Left cardiac atrium (tissue), 4 donors: ENCODE data around the gene CARS1. TPM values are rescaled to one million over a fixed set of nuclear protein-coding genes. Genes with fewer than 3 reads are reported as not detected.

Source experiments
- ATAC-seq, 2 donors: fragments of 200-7000 bp; cut with Tn5 transposase; one replicate each; pipeline ENCODE4 v1.9.1; 2020; ENCODE audit warnings: mild to moderate bottlenecking in 2 of 2, moderate library complexity in 2 of 2
- DNase-seq: peaks from one replicate; pipeline ENCODE4 v3.0.0-alpha.2; 2020
- intact Hi-C, 2 donors: fragments of 100-400 bp; cut with DNase I; formaldehyde crosslinking; loops; one replicate each; pipeline versions ENCODE4 v1.14.1 to v1.15.1; 2022 to 2023
- long read RNA-seq: library from polyadenylated mRNA; unstranded; transcript quantifications from one replicate; pipeline ENCODE4 v2.0.0, GENCODE V29; 2021
- total RNA-seq, 2 donors: library from RNA; stranded (reverse); fragmentation: NEBNext Ultra II Directional; extraction: Animal tissue kit (Norgen Biotek cat#: 25700); gene quantifications; one replicate each; pipeline ENCODE4 v1.2.1, GENCODE V29; 2021
- donor health status: DM: no; HTN: yes; CAD: no.
- donor health status: DM: no; HTN: yes; CAD: no; lungs with severe emphysema.
- donor health status: DM: yes; HTN: yes; CAD: no.
- donor health status: Dilated cardiomyopathy.

Gene CARS1
- 10 to 100 TPM; 16.8 to 28.7 TPM for total RNA-seq
- long read RNA-seq, transcript CARS-203 (22 exons, 2,685 nt), result major isoform, 11 of 46 reads
- long read RNA-seq, transcript CARS-201 (22 exons, 2,491 nt), result minor isoform, 6 of 46 reads
- long read RNA-seq, partial matches to known transcripts, result 16 of 46 reads
- long read RNA-seq, other reads (novel, unspliced or antisense), result 11 of 46 reads

- DNase-seq, result peak; percentile 98
- intact Hi-C loops, result no loop called here
- ATAC-seq, result peak; percentile 99
Measured at GRCh38 chr11:3057069-3057963, at the start of gene CARS1. CARS1 (minus strand) TSS chr11:3057423; CDS start chr11:3057367, 56 bp downstream.

DNA sequence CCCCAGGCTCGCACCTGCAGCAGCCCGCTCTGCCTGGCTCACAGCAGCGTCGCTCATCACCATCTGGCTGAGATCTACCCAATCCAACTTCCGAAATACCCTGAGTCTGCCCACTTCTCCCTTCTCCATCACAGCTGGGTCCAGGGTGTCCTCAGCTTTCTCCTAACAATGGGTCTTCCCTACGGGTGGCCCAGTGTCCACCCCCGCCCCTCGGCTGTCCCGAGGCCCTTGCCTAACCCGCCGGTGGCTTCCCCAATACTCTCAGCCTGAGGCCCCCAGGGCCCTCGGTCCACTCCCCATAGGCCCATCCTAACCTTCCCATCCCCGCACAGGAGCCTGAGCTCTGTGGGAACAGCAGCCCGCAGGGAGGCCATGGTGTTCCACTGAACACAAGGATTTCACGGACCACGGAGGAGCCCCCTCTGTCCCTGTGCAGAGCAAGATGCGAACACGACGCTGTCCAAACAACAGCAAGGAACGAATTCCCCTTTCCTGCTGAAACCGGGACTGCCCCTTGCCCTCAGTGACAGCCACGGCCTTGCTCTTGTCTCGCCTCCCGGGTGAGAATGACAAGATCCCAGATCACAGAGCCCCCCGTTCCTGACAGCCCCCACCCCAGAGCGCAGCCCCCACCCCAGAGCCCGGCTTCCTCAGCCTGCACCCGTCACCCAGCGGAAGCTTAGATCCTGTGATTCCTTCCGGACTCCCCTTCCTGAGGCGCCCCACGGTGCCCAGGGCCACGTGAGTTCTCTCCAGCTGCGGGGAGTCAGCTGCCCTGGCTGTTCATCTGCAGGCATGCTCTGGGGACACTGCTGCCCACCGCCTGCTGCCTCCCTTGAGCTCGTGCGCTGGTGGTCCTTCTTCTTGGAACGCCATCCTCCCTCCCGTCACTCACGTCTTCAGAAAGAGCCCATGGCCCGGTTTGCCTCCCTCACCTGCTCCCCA, 48.8 kb upstream of the CARS1 start:
- DNase-seq, result no peak
- no peak for ATAC-seq
- intact Hi-C loops, result no loop called here

- intact Hi-C loops, result no loop called here
- DNase-seq (no peak), ATAC-seq (no peak)
Measured at GRCh38 chr11:3104961-3105790, 48.0 kb upstream of the CARS1 start.

- no peak for DNase-seq
- intact Hi-C loops, result no loop called here
- no peak for ATAC-seq
Measured at GRCh38 chr11:3104051-3104714, 47.0 kb upstream of the CARS1 start.

DNA sequence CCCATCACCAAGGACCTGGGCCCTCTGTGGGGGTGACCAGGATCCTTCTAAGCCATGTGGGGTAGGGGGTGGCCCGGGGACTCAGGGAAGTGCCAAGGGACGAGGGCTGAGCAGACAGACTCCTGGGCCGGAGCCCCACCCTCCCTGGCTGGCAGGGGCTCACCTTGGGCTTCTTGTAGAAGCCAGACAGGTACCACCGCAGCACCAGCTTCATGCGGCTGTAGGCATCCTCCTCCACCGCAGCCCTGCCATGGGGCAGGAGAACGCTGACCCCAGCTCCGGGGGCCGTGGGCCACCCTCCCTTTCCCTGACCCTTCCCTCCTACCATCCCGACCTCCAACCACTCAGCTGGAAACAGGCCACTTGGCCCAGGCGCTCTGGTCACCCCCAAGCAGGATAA, 45.9 kb upstream of the CARS1 start:
- ATAC-seq (no peak), DNase-seq (no peak)
- intact Hi-C loops, result no loop called here

DNA sequence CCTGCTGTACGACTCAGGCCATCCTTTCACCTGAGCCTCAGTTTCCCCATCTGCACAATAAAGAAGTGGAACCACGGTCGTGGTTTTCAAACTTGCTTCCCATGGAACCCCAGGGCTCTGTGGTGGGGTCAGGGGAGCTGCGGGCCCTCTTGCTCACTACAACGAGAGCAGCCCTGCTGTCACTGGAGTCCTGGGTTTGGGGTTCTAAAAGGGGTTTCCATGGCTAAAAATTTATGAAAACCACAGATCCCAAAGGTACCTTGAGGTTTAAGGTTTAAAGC, 45.4 kb upstream of the CARS1 start:
- no peak for ATAC-seq
- no peak for DNase-seq
- intact Hi-C loops, result no loop called here

- intact Hi-C loops, result no loop called here
- ATAC-seq (no peak), DNase-seq (no peak)
Measured at GRCh38 chr11:3101921-3102640, 44.9 kb upstream of the CARS1 start.

- intact Hi-C loops, result no loop called here
- DNase-seq (no peak), ATAC-seq (no peak)
Measured at GRCh38 chr11:3099178-3099577, 42.0 kb upstream of the CARS1 start.

DNA sequence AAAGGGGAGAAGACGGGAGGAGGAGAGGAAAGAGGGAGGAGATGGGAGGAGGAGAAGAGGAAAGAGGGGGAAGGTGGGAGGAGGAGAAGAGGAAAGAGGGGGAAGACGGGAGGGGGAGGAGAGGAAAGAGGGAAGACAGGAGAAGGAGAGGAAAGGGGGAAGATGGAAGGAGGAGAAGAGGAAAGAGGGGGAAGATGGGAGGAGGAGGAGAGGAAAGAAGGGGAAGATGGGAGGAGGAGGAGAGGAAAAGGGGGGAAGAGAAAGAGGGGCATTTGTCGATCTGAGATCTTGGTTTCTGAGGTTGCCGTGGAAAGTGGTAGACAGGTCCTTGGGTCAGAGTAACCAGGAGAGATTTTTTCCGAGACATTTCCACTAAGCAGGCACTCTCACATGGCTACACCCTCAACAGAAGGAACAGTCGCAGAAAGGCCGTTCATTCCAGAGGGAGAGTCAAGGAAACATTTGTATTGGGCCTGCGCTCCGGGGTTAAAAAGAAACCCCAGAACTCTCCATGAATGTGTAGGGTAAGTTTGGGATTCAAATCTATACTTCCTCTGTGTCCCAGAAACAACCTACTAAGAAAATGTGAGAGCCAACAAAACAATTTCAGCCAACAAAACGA, 39.8 kb upstream of the CARS1 start:
- ATAC-seq (no peak), DNase-seq (no peak)
- intact Hi-C loops, result no loop called here

DNA sequence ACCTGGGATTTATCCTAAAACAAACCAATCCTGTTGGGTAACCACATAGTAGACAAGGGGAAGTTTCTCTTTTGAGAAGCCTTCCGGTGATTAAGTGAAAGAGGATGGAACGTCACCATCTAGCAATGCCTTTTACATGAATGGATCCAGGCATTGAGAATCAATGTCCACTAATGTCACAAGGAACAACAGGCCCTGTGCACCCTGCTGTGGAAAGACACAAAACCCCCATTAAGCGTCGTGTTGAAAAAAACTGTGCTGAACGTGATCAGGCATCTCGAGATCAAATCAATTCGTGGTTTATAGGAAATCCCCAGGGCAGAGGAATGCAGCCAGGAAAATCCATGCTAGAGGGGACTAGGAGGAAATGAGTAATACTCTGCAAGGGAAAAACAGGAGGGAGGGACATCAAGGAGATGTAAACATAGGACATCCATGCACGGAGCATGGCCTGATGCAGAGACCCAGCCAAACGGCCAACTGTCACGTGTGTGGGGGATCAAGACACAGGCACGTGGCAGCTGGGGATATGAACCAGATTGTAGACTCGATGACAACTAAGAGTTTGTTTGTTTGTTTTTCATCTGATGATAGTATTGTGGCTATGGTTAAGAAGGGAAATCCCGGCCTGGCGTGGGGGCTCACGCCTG, 38.6 kb upstream of the CARS1 start:
- intact Hi-C loops, result no loop called here
- ATAC-seq (peak; percentile 27 to 50), DNase-seq (peak; percentile 56)

- intact Hi-C loops, result no loop called here
- DNase-seq (no peak), ATAC-seq (no peak)
Measured at GRCh38 chr11:3094223-3094824, 37.1 kb upstream of the CARS1 start.

DNA sequence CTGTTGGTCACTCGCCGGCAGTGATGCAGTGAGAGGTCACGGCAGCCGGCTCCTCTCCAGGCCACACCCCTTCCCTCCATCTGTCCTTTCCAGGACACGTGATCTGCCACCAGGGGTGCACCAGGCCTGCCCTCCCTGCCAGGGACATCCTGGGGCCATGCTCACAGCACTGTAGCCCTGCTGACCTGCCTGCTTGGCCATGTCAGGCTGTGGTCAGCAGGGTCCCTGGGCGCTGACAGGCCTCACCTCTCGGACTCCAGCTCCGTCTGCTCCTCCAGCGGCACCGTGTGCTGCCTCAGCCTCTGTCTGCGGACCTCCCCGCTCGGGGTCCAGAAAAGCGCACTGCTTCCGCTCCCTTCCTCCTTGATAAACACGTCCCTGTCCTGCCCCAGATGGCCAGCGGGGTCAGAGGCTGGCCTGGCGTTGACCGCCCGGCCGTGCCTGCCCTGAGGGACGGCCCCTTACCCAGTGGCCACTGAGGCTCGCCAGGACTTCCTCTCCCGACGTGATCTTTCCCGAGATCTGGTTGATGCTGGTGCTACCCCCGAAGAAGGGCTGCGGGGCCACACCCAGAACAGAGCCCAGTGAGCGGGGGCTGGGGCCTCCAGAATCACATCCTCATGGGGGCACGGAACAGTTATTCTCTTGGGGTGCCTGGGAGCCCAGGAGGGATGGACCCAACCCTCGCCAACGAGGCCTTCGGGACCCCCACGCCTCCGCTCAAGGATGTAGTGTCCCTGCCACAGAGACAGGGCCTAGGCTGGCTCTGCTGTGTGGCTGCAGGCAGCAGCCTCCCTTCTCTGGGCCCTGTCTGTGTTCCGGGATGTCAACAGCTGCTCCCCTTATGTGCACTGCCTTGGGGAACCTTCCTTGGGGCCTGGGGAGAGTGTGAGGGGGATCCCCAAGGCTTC, 36.3 kb upstream of the CARS1 start:
- ATAC-seq (no peak), DNase-seq (no peak)
- intact Hi-C loops, result no loop called here

- ATAC-seq, result no peak
- intact Hi-C loops, result no loop called here
- no peak for DNase-seq
Measured at GRCh38 chr11:3092603-3093141, 35.4 kb upstream of the CARS1 start.

DNA sequence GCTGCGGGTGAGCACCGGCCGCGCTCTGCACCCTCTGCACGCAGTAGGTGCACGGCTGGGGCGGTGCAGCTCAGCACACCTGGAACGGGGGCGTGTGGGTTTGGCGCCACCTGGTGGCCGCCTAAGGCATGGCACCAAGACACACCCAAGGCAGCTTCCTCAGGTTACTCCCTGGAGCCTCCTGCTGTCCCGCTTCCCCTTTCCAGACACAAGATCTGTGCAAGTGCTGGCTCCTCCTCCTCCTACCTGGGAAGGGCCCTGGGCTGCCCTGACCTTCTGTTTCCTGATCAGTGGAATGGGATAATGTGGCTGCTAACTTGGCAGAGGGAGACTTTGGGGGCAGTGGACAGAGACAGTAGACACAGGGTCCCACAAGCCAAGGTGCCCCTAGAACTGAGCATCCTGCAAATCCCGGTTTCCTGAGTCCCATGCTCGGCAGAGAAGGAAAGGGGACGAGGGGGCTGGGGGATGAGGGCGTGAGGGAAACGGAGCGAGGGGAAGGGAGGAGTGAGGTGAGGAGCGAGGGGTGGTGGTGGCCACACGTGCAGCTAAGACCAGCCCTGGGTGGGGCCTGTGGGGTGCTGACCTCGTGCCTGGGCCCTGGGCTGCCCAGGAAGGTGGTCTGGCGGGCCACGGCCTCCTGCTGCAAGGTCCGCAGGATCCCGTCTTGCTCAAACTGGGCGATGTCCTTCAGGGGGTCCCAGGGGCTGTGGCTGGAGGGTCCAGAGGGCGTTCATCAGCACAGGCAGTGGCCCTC, 34.8 kb upstream of the CARS1 start:
- intact Hi-C loops, result loop anchor here (1.0 to 2.0 kb wide), 2 partner anchors 55 kb away; no protein-coding TSS in a partner anchor
- peak; percentile 69 to 72 for ATAC-seq
- peak; percentile 68 for DNase-seq
